Bronchial epithelial cell (primary cell): ENCODE results near the gene TOR4A. TPM values are rescaled to one million over a fixed set of nuclear protein-coding genes. Genes with fewer than 3 reads are reported as not detected.

Experiments
- DNase-seq: peaks from one replicate; pipeline ENCODE4 v3.0.0-alpha.2; 2010; ENCODE audit warnings: low read depth
- FAIRE-seq: peaks from 2 replicates; lab custom pipeline; 2011; peaks lifted over from hg19 to GRCh38; lab: Jason Lieb, UNC
- H3K27me3 ChIP-seq: 2 replicates; pipeline ENCODE4 v1.5.1; 2011; ENCODE audit warnings: low read length; ENCODE audit not compliant: control insufficient read depth, insufficient read depth
- H3K36me3 ChIP-seq: 2 replicates; pipeline ENCODE4 v1.5.1; 2011; ENCODE audit warnings: low read length; ENCODE audit not compliant: control insufficient read depth, insufficient read depth
- H3K4me3 ChIP-seq: 2 replicates; pipeline ENCODE4 v1.5.1; 2011; ENCODE audit warnings: mild to moderate bottlenecking, low read depth, low read length, control low read depth
- CTCF ChIP-seq: IDR thresholded peaks from 2 replicates; pipeline ENCODE4 v1.5.1; 2011; ENCODE audit warnings: mild to moderate bottlenecking, moderate library complexity, low read length, control low read depth, inconsistent platforms; ENCODE audit not compliant: insufficient read depth, severe bottlenecking
- total RNA-seq: library from RNA; depleted of rRNA; stranded (reverse); fragments of >200 nt; gene quantifications from 2 replicates; pipeline ENCODE4 v1.2.1, GENCODE V29; 2014

Gene TOR4A
- total RNA-seq, 1 donor from 2014 or later: 18.7 TPM

- Histone ChIP-seq H3K4me3 (no peak overlapping the region), H3K27me3 (no peaks in the 10 kb centered on the region), H3K36me3 (no peaks in the 10 kb centered on the region)
- DNase-seq: peak; percentile 74
- FAIRE-seq: no peak
- TF ChIP-seq CTCF: no peak
Observed at GRCh38 chr9:137310189-137311052, 32.9 kb downstream of the TOR4A start.

- peak; percentile 92 for DNase-seq
- FAIRE-seq: no peak
- Histone ChIP-seq H3K27me3 (no peaks in the 10 kb centered on the region), H3K4me3 (no peak overlapping the region), H3K36me3 (no peaks in the 10 kb centered on the region)
- no peak for TF ChIP-seq CTCF
Observed at GRCh38 chr9:137311171-137311985, 33.9 kb downstream of the TOR4A start.

GRCh38 chr9:137311986-137312851, 34.7 kb downstream of the TOR4A start:
- TF ChIP-seq CTCF: no peak
- FAIRE-seq: no peak
- no peak for DNase-seq
- Histone ChIP-seq H3K36me3 (no peaks in the 10 kb centered on the region), H3K27me3 (no peaks in the 10 kb centered on the region), H3K4me3 (no peak overlapping the region)

GRCh38 chr9:137312852-137313325, 35.4 kb downstream of the TOR4A start:
- H3K27me3 ChIP-seq: no peaks in the 10 kb centered on the region
- FAIRE-seq: no peak
- H3K36me3 ChIP-seq: no peaks in the 10 kb centered on the region
- no peak for DNase-seq
- no peak overlapping the region for H3K4me3 ChIP-seq
- no peak for TF ChIP-seq CTCF

- Histone ChIP-seq H3K27me3 (no peaks in the 10 kb centered on the region), H3K4me3 (no peak overlapping the region), H3K36me3 (no peaks in the 10 kb centered on the region)
- FAIRE-seq (peak; percentile 18), DNase-seq (no peak)
- no peak for TF ChIP-seq CTCF
Observed at GRCh38 chr9:137313326-137313936, 35.9 kb downstream of the TOR4A start.
